NCI-H2227 (cell line): Measurements from ENCODE around the gene GHITM.
A peak's percentile ranks its signal among the peaks of the same experiment; 100 is the strongest.
"Not testable (repeated sequence)": the region's sequence is repeated elsewhere in the genome, so short reads cannot be mapped to it uniquely, and the experiment has no call there.

Source experiments
- DNase-seq: peaks from one replicate; lab custom pipeline; 2025; ENCODE audit not compliant: unreplicated experiment; lab: John Stamatoyannopoulos, UW

GHITM gene, protein sequence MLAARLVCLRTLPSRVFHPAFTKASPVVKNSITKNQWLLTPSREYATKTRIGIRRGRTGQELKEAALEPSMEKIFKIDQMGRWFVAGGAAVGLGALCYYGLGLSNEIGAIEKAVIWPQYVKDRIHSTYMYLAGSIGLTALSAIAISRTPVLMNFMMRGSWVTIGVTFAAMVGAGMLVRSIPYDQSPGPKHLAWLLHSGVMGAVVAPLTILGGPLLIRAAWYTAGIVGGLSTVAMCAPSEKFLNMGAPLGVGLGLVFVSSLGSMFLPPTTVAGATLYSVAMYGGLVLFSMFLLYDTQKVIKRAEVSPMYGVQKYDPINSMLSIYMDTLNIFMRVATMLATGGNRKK

GRCh38 chr10:84139126-84140035 lies at the start of gene GHITM:
Gene GHITM (plus strand): TSS chr10:84139509. CDS start chr10:84141501, 1,992 bp downstream.
- DNase-seq, result peak; percentile 94

DNA sequence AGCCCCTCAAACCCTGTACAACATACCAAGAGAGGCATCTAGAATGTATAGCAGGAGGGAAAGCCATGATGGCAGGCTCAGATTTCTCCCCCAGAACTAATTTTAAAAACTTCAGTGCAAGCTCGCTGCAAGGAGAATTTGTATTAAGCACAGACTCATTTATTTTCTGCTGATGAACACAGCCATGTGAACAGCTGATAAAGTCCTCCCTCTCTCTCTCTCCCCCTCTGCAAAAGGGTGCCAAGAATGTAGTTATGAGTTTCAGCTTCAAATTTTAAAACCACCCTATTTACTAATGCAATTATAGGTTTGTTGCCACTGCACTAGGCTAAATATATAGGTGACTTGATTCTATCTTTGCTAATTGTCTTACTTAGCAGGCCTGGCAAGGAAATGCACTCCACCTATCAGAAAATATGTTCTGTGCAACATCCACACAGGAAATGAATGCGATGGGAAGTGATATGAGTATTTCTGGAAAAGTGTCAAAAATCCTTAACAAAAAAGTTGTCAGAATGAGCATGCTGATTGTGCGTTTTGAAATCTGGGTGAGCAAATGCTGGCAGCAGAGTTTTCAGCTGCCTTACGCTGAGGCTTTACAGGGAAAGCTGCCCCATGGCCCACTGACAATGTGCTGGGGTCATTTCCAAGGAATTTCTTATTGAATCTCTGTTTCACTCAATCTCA lies 43.4 kb upstream of the GHITM start:
- DNase-seq, result no peak

- peak; percentile 26 for DNase-seq
Observed at GRCh38 chr10:84097787-84098353, 41.4 kb upstream of the GHITM start.

DNA sequence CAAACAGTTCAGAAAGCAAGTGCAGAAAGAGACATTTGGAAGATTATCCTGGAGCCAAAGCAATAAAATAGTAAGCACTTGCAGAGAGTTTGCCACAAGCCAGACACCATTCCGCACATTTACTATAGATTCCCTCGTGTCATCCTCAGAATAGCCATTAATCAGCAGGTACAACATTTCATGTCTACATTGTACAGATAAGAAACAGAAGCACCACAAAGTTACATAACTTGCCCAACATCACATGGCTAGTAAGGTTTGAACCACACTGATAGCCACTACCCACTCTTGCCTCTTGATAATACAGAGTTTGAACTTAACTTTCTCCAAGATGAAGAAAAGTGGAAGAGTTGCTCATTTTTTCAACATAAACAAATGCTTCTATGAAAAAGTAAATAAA lies 40.6 kb upstream of the GHITM start:
- DNase-seq, result no peak

DNA sequence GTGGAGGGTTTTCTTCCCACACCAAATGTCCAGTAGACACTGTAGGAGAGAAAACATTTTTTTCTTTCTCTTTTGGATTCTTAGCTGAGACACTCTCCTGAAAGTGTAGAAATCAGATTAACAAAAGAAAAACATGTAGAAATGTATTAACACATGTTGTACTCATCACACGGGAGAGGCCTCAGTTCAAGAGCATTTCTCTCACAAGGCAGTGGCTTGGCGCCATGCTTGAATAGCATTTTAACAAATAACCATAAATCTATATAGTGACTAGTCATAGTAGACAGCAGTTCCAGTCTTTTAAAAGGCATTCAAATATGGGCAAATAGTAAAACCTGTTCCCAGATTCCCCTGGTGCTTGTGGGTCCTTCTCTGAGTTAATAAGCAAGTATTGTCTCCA lies 38.3 kb upstream of the GHITM start:
- DNase-seq, result no peak

- no peak for DNase-seq
Observed at GRCh38 chr10:84108797-84109196, 30.5 kb upstream of the GHITM start.

- DNase-seq, result not testable (repeated sequence)
Observed at GRCh38 chr10:84109772-84110171, 29.5 kb upstream of the GHITM start.

GRCh38 chr10:84113468-84113867 lies 25.8 kb upstream of the GHITM start:
- not testable (repeated sequence) for DNase-seq

GRCh38 chr10:84114088-84114667 lies 25.1 kb upstream of the GHITM start:
- no peak for DNase-seq

DNA sequence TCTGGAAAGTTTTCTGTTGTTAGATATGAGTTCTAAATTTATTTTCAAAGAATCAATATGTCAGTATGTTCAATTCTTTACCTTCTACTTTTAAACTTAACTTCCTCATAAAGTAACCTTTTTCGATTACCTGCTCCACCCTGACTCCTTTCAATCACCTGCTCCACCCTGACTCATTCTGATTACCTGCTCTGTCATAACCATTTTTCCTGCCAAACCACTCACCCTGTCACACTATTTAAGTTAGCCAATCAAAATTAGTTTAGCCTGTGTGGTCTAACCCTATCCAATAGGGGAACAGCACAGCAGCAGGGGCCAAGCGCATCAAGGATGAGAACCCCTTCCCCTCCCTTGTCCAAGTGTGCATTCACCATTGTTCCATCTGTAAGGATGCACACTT lies 22.1 kb upstream of the GHITM start:
- DNase-seq, result not testable (repeated sequence)

DNA sequence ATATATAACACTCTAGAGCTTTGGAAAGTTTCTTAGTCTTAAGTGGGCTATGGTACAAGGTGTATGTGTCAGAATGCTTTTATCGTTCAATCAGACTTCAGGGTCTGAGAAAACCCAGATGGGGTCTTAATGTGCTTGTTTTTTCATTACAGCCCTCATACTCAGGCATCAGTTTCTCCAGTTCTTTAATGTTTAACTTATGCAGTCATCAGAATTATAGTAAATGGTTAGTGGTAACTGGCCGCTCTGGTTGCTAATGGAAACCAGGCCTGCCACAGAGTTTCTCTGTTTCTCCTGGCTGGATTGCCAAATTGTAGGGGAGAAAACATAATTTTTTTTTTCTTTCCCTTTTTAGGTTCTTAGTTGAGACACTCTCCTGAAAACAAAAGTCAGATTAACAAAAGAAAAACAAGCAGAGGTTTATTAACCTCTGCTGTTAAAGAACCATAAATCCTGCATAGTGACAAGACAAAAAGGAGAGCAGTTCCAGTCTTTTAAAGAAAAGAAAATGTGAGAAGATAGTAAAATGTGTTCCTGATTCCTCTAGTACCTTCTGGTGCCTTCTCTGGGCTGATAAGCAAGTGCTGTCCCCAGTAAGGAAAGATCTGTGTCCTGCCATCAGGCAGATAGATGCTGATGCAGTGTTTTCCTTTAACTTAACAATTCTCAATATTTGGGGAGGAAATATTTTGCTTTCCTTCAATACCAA lies 21.5 kb upstream of the GHITM start:
- no peak for DNase-seq

- no peak for DNase-seq
Observed at GRCh38 chr10:84118395-84119006, 20.8 kb upstream of the GHITM start.

- DNase-seq, result no peak
Observed at GRCh38 chr10:84123362-84123761, 15.9 kb upstream of the GHITM start.

- DNase-seq, result not testable (repeated sequence)
Observed at GRCh38 chr10:84125910-84126784, 13.2 kb upstream of the GHITM start.

DNA sequence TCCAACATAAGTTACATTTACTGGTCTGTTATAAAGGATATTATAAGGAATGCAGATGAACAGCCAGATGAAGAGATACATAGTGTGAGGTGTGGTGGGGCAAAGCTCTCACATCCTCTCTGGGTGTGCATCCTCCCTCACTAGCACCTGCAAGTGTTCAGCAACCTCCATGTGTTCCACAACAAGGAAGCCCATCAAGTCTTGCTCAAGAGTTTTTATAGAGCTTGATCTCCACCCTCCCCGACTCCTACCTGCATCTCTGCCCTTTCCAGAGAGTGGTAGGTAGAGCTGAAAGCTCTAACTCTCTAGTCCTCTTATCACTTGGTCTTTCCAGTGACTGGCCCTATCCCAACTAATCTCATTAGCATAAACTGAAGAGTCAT lies 12.5 kb upstream of the GHITM start:
- no peak for DNase-seq

DNA sequence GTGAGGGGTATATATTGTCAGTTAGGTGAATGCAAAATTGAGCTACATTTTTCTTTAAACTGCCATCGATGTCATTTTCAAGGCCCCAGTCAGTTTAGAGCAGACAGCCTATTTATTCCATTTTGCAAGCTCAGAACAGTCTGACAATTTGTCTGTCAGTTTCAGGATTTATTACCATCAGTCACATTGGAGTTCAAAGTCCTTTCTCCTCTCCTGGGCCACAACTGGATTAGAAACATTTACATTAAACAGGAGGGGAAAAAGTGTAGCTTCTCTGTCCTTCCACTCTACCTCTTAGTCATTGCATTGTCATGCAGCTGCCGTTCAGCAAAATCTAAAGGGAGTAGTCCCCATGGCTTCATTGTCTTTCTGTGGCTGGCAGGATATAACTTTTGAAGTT lies 3.5 kb upstream of the GHITM start:
- peak; percentile 28 for DNase-seq

- DNase-seq, result no peak
Observed at GRCh38 chr10:84137811-84138210, 1.5 kb upstream of the GHITM start.

DNA sequence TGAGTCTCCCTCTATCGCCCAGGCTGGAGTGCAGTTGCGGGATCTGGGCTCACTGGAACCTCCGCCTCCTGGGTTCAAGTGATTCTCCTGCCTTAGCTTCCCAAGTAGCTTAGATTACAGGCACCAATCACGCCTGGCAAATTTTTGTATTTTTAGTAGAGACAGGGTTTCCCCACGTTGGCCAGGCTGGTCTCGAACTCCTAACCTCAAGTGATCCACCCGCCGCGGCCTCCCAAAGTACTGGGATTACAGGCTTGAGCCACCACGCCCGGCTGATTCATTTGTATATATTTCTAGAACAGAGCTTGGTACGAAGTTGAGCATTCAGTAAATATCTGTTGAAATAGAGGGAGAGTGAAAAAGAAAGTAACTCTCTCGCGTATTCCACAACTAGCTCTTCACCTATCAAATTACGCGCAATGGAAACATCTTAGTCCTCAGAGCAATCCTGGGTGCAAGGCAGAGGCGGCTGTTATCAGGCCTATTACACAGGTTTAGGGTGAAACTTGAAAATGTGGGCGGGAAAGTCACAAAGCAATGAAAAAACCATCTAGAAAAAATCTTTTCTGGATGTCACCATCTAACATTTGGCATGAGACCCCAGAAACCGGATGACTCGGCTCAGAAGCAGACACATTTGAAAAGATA lies 707 bp upstream of the GHITM start:
- peak; percentile 62 for DNase-seq
